Chondrocyte (in vitro differentiated cells): ENCODE measurements around the gene DLX2. TPM values are rescaled to one million over a fixed set of nuclear protein-coding genes. Genes with fewer than 3 reads are reported as not detected.

Source experiments
- DNase-seq: peaks from one replicate; pipeline ENCODE4 v3.0.0; 2021; ENCODE audit warnings: mixed read lengths, low spot score
- H3K27ac Mint-ChIP-seq: one replicate; pipeline ENCODE4 v1.8.0; 2021; ENCODE audit warnings: mild to moderate bottlenecking, moderate library complexity, mixed read lengths; ENCODE audit not compliant: unreplicated experiment
- H3K27me3 Mint-ChIP-seq: 2 replicates; pipeline ENCODE4 v1.8.0; 2021; ENCODE audit warnings: low read depth, mixed read lengths
- H3K36me3 Mint-ChIP-seq: 2 replicates; pipeline ENCODE4 v1.8.0; 2021; ENCODE audit warnings: low read depth, mixed read lengths
- H3K4me1 Mint-ChIP-seq: 2 replicates; pipeline ENCODE4 v1.8.0; 2021; ENCODE audit warnings: low read depth, mild to moderate bottlenecking, mixed read lengths
- H3K4me3 Mint-ChIP-seq: one replicate; pipeline ENCODE4 v1.8.0; 2021; ENCODE audit warnings: mild to moderate bottlenecking, moderate library complexity, mixed read lengths; ENCODE audit not compliant: unreplicated experiment
- H3K9me3 Mint-ChIP-seq: 2 replicates; pipeline ENCODE4 v1.8.0; 2021; ENCODE audit warnings: low read depth, mixed read lengths
- CTCF ChIP-seq: fragments of 200-600 bp; sonication (generic); IDR thresholded peaks from 2 replicates; pipeline ENCODE4 v1.5.0; 2021; ENCODE audit warnings: antibody characterized with exemption, mild to moderate bottlenecking, moderate library complexity
- total RNA-seq: library from RNA; stranded (reverse); gene quantifications from 3 replicates; pipeline ENCODE4 v1.2.1, GENCODE V29; 2021

The DLX2 gene
- total RNA-seq, 1 donor from 2014 or later: 5.7 TPM

GRCh38 chr2:172098287-172098649 is 4.4 kb downstream of the DLX2 start:
- Mint-ChIP-seq H3K27ac (peak overlapping the region; percentile 91), H3K27me3 (no peaks in the 10 kb centered on the region), H3K4me3 (peak overlapping the region; percentile 51), H3K36me3 (peaks cover 7% of the 10 kb centered on the region), H3K9me3 (no peaks in the 10 kb centered on the region), H3K4me1 (peaks cover 66% of the 10 kb centered on the region)
- DNase-seq: no peak
- no peak for TF ChIP-seq CTCF

GRCh38 chr2:172097557-172098131 is 5.1 kb downstream of the DLX2 start:
- DNase-seq: no peak
- TF ChIP-seq CTCF: no peak
- no peaks in the 10 kb centered on the region for H3K27me3 Mint-ChIP-seq
- peak overlapping the region; percentile 100 for H3K27ac Mint-ChIP-seq
- no peaks in the 10 kb centered on the region for H3K9me3 Mint-ChIP-seq
- peaks cover 67% of the 10 kb centered on the region for H3K4me1 Mint-ChIP-seq
- peak overlapping the region; percentile 81 for H3K4me3 Mint-ChIP-seq
- peaks cover 7% of the 10 kb centered on the region for H3K36me3 Mint-ChIP-seq

GRCh38 chr2:172096626-172097547 is 5.8 kb downstream of the DLX2 start:
- DNase-seq: no peak
- Mint-ChIP-seq H3K36me3 (peaks cover 7% of the 10 kb centered on the region), H3K9me3 (no peaks in the 10 kb centered on the region), H3K4me1 (peaks cover 75% of the 10 kb centered on the region), H3K27ac (peak overlapping the region; percentile 100), H3K4me3 (peak overlapping the region; percentile 81), H3K27me3 (no peaks in the 10 kb centered on the region)
- no peak for TF ChIP-seq CTCF

- TF ChIP-seq CTCF: peak; percentile 67
- Mint-ChIP-seq H3K4me1 (peaks cover 72% of the 10 kb centered on the region), H3K36me3 (peaks cover 7% of the 10 kb centered on the region), H3K9me3 (no peaks in the 10 kb centered on the region), H3K27me3 (no peaks in the 10 kb centered on the region), H3K4me3 (peak overlapping the region; percentile 81), H3K27ac (peak overlapping the region; percentile 100)
- DNase-seq: no peak
Measured at GRCh38 chr2:172095905-172096625, 6.6 kb downstream of the DLX2 start.
